ENCODE results near the gene RPP25L. TPM values are rescaled to one million over a fixed set of nuclear protein-coding genes. Genes with fewer than 3 reads are reported as not detected.

The RPP25L gene
- polyA plus RNA-seq, 3 donors = 20.1 to 42.3 (median 39.4) TPM

- TF ChIP-seq CTCF (IDR thresholded peaks at IDR 0.05) = no peak
- intact Hi-C loops (cut with micrococcal nuclease) = loop anchor here in 1 of 2 donors (10.0 kb wide), 1 partner anchor 155 kb away; no protein-coding TSS in a partner anchor
- Mint-ChIP-seq H3K27me3 (ENCODE audit: low read depth in 3 of 3) (peaks cover 12 to 23% (median 21%) of the 10 kb centered on the region in 3 donors), H3K27ac (peak overlapping the region in 1 of 7 donors; percentile 16), H3K4me1 (no peaks in the 10 kb centered on the region), H3K36me3 (no peaks in the 10 kb centered on the region), H3K4me3 (no peak overlapping the region), H3K9me3 (peaks cover 0 to 5% (median 0%) of the 10 kb centered on the region in 7 donors)
- H3K4me1 ChIP-seq (ENCODE audit: control insufficient read depth in 1 of 2, insufficient read depth in 2 of 2, low read length in 2 of 2) = no peaks in the 10 kb centered on the region
- no peaks in the 10 kb centered on the region for H3K36me3 ChIP-seq (replicated peaks in 1 of 2; ENCODE audit: control insufficient read depth in 1 of 2, insufficient read depth in 2 of 2, low read length in 2 of 2)
- WGBS (ENCODE audit: insufficient coverage) = no CpG with 5 or more reads among the region's 1 CpG
- H3K27me3 ChIP-seq (ENCODE audit: control insufficient read depth in 2 of 2, insufficient read depth in 2 of 2, low read length in 2 of 2) = peaks cover 0 to 4% of the 10 kb centered on the region in 2 donors
- H3K27ac ChIP-seq (ENCODE audit: low read depth in 1 of 2, low read length in 2 of 2) = no peak overlapping the region
- H3K4me2 ChIP-seq (replicated peaks; ENCODE audit: extremely low read depth, low read length, poor library complexity, severe bottlenecking) = no peak overlapping the region
- H3K79me2 ChIP-seq (ENCODE audit: insufficient read depth, low read length) = no peaks in the 10 kb centered on the region
- H2AFZ ChIP-seq (ENCODE audit: insufficient read depth, low read depth, low read length, poor library complexity, severe bottlenecking) = no peak overlapping the region
- no peak overlapping the region for H3K9ac ChIP-seq (ENCODE audit: insufficient read depth, low read length, poor library complexity, severe bottlenecking)
- no peak for DNase-seq
- no peaks in the 10 kb centered on the region for H4K20me1 ChIP-seq (ENCODE audit: insufficient read depth, low read length)
- no peak overlapping the region for H3K4me3 ChIP-seq (replicated peaks in 1 of 3; ENCODE audit: low read depth in 2 of 3, low read length in 3 of 3)
- H3K9me3 ChIP-seq (replicated peaks in 1 of 2; ENCODE audit: control insufficient read depth in 1 of 2, insufficient read depth in 1 of 2, low read length in 2 of 2) = no peaks in the 10 kb centered on the region
Measured at GRCh38 chr9:34599546-34599945, 12.4 kb downstream of the RPP25L start.

GRCh38 chr9:34594177-34594576, 17.7 kb downstream of the RPP25L start:
- Histone ChIP-seq H4K20me1 (ENCODE audit: insufficient read depth, low read length) (no peaks in the 10 kb centered on the region), H3K36me3 (replicated peaks in 1 of 2; ENCODE audit: control insufficient read depth in 1 of 2, insufficient read depth in 2 of 2, low read length in 2 of 2) (no peaks in the 10 kb centered on the region), H3K4me3 (replicated peaks in 1 of 3; ENCODE audit: low read depth in 2 of 3, low read length in 3 of 3) (no peak overlapping the region), H3K27ac (ENCODE audit: low read depth in 1 of 2, low read length in 2 of 2) (no peak overlapping the region), H3K27me3 (ENCODE audit: control insufficient read depth in 2 of 2, insufficient read depth in 2 of 2, low read length in 2 of 2) (peaks cover 29 to 45% of the 10 kb centered on the region in 2 donors), H3K9me3 (replicated peaks in 1 of 2; ENCODE audit: control insufficient read depth in 1 of 2, insufficient read depth in 1 of 2, low read length in 2 of 2) (peaks cover 0 to 18% of the 10 kb centered on the region in 2 donors), H3K79me2 (ENCODE audit: insufficient read depth, low read length) (no peaks in the 10 kb centered on the region), H2AFZ (ENCODE audit: insufficient read depth, low read depth, low read length, poor library complexity, severe bottlenecking) (no peak overlapping the region), H3K4me2 (replicated peaks; ENCODE audit: extremely low read depth, low read length, poor library complexity, severe bottlenecking) (no peak overlapping the region), H3K9ac (ENCODE audit: insufficient read depth, low read length, poor library complexity, severe bottlenecking) (no peak overlapping the region), H3K4me1 (ENCODE audit: control insufficient read depth in 1 of 2, insufficient read depth in 2 of 2, low read length in 2 of 2) (peaks cover 33 to 38% of the 10 kb centered on the region in 2 donors)
- DNase-seq = no peak
- intact Hi-C loops (cut with micrococcal nuclease) = loop anchor here in 1 of 2 donors (10.0 kb wide), 1 partner anchor 149 kb away; no protein-coding TSS in a partner anchor
- WGBS (ENCODE audit: insufficient coverage) = no CpG with 5 or more reads among the region's 9 CpGs
- H3K27ac Mint-ChIP-seq = no peak overlapping the region
- peaks cover 0 to 19% (median 12%) of the 10 kb centered on the region in 7 donors for H3K9me3 Mint-ChIP-seq
- H3K4me3 Mint-ChIP-seq = no peak overlapping the region
- no peak for TF ChIP-seq CTCF (IDR thresholded peaks at IDR 0.05)
- peaks cover 49 to 67% (median 49%) of the 10 kb centered on the region in 3 donors for H3K27me3 Mint-ChIP-seq (ENCODE audit: low read depth in 3 of 3)
- peaks cover 0 to 7% of the 10 kb centered on the region in 2 donors for H3K36me3 Mint-ChIP-seq
- peaks cover 35% of the 10 kb centered on the region for H3K4me1 Mint-ChIP-seq
